Measurements from ENCODE around the gene GTF2H1.

GTF2H1 gene

DNA sequence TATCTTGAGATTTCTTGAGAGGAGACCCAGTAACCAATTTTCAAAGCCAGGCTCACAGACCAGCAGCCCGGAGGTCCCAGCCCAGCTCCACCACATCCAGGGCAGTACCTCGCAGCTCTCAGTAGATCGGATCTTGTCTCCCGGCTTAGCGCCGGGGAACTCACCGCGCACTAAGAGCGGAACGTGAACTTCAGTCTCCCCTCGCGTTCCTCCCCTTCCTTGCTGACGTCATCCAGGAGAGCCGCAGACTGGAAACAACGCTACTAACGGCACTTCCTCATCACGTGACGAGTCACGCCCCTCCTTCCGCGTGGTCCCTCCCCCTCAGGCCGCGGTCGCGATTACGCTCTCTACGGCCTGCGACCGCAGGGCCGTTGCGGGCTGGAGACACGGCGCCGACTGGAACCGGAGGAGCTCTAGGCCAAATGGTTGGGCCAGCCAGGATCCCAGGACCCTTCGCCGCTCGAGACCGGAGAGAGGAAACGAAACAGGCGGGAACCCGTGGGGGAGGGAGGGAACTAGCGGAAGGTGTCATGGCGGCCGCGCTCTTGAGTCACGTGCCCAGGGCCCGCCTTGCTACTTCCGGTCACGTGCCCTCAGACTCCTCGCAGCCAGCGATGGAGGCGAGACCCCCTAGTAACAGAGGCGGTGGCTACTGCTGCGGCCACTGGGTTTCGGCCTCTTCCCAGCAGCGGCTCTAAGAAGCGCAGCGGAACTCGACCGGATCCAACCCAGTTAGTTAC lies at the start of gene GTF2H1, which contains the start of gene HPS5:
Gene GTF2H1, plus strand, starts transcription at position 599 of the 743 bp plus-strand sequence. CDS start 10,508 bp downstream, outside the sequence.
Gene HPS5, minus strand, starts transcription at position 172 of the 743 bp plus-strand sequence. CDS start 4,282 bp downstream, outside the sequence.
- Mint-ChIP-seq H3K9me3 (no peaks in the 10 kb centered on the region), H3K4me1 (ENCODE audit: low read depth) (peaks cover 72% of the 10 kb centered on the region), H3K27me3 (no peaks in the 10 kb centered on the region), H3K36me3 (ENCODE audit: low read depth) (peaks cover 74% of the 10 kb centered on the region), H3K27ac (peak within 1 kb of the TSS; percentile 100), H3K4me3 (peak within 1 kb of the TSS; percentile 98)
- DNase-seq = peak; percentile 96

DNA sequence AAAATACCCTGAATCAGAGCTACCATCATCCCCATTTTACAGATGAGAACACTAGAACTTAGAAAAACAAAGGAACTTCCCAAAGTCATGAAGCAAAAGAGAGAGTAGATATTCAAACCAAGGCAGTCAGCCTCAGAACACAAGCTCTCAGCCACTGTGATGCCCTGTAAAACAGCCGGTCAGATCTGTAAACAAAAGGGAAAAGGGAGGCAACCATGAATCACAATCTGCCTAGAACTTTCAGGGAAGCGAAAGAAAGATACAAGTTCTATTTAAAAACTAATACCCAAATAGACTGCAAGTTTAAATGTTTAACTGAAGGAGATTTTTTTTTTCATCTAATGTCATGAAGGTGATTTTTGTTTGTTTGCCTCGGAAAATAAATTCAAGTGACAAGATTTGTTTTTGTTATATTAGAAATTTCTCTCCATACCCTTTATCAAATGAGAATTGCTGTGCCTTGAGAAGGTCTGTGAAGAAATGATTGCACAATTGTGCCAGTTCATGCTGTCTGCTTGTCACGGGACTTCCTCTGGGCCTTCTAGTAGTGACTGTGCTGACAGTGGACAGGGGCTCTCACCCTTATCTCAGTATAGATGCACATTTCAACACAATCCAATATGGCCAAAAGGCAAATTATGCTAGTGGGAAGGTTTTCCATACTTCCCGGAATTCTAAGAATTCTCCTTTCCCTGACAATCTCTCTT lies 44.6 kb upstream of the GTF2H1 start:
- no peaks in the 10 kb centered on the region for H3K9me3 Mint-ChIP-seq
- peaks cover 55% of the 10 kb centered on the region for H3K36me3 Mint-ChIP-seq (ENCODE audit: low read depth)
- DNase-seq = no peak
- no peak overlapping the region for H3K4me3 Mint-ChIP-seq
- H3K4me1 Mint-ChIP-seq (ENCODE audit: low read depth) = peaks cover 11% of the 10 kb centered on the region
- no peaks in the 10 kb centered on the region for H3K27me3 Mint-ChIP-seq
- no peak overlapping the region for H3K27ac Mint-ChIP-seq

DNA sequence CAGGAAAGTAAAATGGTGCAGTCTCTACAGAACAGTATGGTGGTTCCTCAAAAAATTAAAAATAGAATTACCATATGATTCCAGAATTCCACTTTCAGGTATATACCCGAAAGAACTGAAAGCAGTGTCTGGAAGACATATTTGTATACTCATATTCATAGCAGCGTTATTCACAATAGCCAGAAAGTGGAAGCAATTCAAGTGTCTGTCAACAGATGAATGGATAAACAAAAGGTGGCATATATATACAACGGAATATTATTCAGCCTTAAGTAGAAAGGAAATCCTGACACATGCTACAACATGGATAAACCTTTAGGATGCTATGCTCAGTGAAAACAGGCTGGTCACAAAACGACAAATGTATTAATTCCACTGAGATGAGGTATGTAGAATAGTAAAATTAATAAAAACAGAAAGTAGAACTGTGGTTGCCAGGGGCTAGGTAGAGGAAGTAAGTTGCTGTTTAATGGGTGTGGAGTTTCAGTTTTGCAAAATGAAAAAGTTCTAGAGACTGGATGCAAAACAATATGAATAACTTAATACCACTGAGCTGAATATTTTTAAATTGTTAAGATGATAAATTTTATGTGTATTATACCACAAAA lies 41.8 kb upstream of the GTF2H1 start:
- Mint-ChIP-seq H3K9me3 (no peaks in the 10 kb centered on the region), H3K27ac (peak overlapping the region; percentile 80), H3K4me3 (no peak overlapping the region), H3K27me3 (no peaks in the 10 kb centered on the region), H3K36me3 (ENCODE audit: low read depth) (peaks cover 77% of the 10 kb centered on the region), H3K4me1 (ENCODE audit: low read depth) (peaks cover 11% of the 10 kb centered on the region)
- no peak for DNase-seq

DNA sequence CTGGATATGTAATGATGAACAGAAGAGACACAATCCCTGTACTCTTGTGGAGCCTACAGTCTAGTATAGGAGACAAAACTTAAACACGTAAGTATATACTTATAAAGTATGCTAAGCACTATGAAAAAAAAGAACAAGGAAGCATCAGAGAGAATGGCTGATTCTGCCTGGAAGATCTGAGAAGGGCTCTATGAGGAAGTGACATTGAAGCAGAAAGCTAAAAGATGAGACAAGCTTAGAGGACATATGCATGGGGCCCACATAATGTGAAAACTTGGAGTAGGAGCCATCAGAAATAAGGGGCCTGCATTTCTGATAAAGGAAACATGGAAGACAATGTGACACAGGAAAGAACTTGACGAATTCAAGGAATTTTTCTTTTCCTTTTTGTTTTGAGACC lies 39.7 kb upstream of the GTF2H1 start:
- H3K27ac Mint-ChIP-seq = no peak overlapping the region
- H3K4me3 Mint-ChIP-seq = no peak overlapping the region
- H3K9me3 Mint-ChIP-seq = no peaks in the 10 kb centered on the region
- no peaks in the 10 kb centered on the region for H3K27me3 Mint-ChIP-seq
- peaks cover 11% of the 10 kb centered on the region for H3K4me1 Mint-ChIP-seq (ENCODE audit: low read depth)
- H3K36me3 Mint-ChIP-seq (ENCODE audit: low read depth) = peaks cover 88% of the 10 kb centered on the region
- DNase-seq = no peak

DNA sequence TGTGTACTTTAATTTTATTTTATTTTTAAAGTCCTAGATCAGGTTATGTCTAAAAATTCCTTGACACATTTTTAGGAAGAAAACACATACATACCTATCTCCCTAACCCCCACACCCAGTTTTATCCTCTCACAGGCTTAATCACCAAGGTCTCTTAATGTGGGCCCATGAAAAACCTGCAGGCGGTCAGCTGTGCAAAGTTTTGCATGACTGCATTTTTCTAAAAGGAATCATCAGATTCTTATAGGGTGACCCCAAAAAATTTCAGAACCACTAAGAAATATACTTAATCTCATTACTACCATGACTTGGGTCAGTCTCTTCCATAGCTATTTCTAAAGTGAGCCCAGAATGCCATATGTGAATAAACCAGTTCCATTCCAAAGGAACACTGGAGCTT lies 36.5 kb upstream of the GTF2H1 start:
- Mint-ChIP-seq H3K27ac (no peak overlapping the region), H3K4me3 (no peak overlapping the region), H3K36me3 (ENCODE audit: low read depth) (peaks cover 88% of the 10 kb centered on the region), H3K4me1 (ENCODE audit: low read depth) (peaks cover 3% of the 10 kb centered on the region), H3K9me3 (no peaks in the 10 kb centered on the region), H3K27me3 (no peaks in the 10 kb centered on the region)
- DNase-seq = no peak

DNA sequence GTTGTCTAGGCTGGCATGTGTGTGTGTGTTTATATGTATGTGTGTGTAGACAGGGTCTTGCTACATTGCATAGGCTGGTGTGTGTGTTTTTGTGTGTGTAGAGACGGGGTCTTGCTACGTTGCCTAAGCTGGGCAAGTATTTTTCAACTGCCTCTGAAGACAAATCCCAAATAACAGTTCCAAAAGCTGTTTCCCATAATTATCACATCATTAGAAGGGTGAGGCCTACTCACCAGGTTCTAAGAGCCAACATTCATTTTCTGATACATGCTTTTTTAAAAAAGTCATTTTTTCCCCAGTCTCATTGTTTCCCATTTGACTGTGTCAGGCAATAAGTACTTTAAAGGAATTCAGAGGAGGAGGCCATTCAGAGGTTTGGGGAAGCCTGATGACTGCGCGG lies 33.5 kb upstream of the GTF2H1 start:
- Mint-ChIP-seq H3K27me3 (no peaks in the 10 kb centered on the region), H3K9me3 (no peaks in the 10 kb centered on the region), H3K4me1 (ENCODE audit: low read depth) (peaks cover 1% of the 10 kb centered on the region), H3K4me3 (no peak overlapping the region), H3K36me3 (ENCODE audit: low read depth) (peaks cover 88% of the 10 kb centered on the region), H3K27ac (peak overlapping the region; percentile 7)
- no peak for DNase-seq

DNA sequence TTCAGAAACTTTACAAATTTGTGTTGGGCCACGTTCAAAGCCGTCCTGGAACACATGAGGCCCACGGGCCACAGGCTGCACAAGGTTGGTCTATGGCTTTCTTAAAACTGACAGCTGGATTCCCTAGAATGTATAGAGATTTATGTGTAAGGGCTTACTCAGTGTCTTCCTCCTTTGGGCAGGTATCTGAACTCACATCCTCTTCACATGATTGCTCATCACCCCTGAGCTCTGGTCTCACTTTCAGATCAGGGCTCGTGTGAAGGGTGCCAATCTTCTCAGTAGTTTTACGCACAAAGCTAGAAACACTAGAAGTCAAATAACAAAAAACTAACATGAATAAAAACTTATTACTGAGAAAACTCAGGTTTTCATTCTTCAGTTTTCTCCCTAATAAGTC lies 27.5 kb upstream of the GTF2H1 start:
- Mint-ChIP-seq H3K4me3 (no peak overlapping the region), H3K4me1 (ENCODE audit: low read depth) (peaks cover 14% of the 10 kb centered on the region), H3K36me3 (ENCODE audit: low read depth) (peaks cover 90% of the 10 kb centered on the region), H3K9me3 (no peaks in the 10 kb centered on the region), H3K27ac (peak overlapping the region; percentile 56), H3K27me3 (no peaks in the 10 kb centered on the region)
- DNase-seq = no peak

DNA sequence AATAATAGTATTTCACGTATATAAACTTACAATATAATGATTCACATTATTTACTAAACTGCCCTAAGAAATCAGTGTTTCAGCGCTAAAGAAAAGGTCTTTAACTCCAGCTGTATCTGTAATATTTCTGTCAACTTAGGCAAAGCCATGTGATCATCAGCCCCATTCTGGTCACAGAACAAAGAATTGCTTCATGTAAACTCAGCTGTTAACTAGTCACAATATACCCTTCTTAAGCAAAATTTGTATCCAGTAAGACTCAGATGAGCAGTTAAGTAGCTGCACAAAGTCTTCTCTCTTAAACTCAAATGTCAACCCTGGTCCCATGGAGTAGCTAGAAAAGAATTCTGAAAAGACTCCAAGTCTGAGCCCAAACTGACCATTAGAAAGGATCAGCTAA lies 27.1 kb upstream of the GTF2H1 start:
- Mint-ChIP-seq H3K4me3 (no peak overlapping the region), H3K27ac (no peak overlapping the region), H3K9me3 (no peaks in the 10 kb centered on the region), H3K36me3 (ENCODE audit: low read depth) (peaks cover 90% of the 10 kb centered on the region), H3K4me1 (ENCODE audit: low read depth) (peaks cover 14% of the 10 kb centered on the region), H3K27me3 (no peaks in the 10 kb centered on the region)
- no peak for DNase-seq

DNA sequence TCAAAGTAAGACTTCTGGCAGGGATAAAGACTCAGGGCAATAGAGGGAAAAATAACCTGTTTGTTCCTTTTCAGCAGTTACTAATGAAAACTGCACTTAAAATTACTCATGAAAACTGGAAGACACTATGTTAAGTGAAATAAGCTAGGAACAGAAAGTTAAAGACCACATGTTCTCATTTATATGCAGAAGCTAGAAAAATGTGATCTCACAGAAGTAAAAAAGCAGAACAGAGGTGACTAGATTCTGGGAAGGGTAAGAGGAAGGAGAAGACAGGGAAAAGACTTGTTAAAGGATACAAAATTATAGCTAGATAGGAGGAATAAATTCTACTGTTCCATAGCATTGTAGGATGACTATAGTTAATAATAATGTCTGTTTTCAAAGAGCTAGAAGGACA lies 22.6 kb upstream of the GTF2H1 start:
- DNase-seq = no peak
- Mint-ChIP-seq H3K4me1 (ENCODE audit: low read depth) (peaks cover 9% of the 10 kb centered on the region), H3K27ac (peak overlapping the region; percentile 51), H3K9me3 (no peaks in the 10 kb centered on the region), H3K27me3 (no peaks in the 10 kb centered on the region), H3K36me3 (ENCODE audit: low read depth) (peaks cover 87% of the 10 kb centered on the region), H3K4me3 (no peak overlapping the region)

DNA sequence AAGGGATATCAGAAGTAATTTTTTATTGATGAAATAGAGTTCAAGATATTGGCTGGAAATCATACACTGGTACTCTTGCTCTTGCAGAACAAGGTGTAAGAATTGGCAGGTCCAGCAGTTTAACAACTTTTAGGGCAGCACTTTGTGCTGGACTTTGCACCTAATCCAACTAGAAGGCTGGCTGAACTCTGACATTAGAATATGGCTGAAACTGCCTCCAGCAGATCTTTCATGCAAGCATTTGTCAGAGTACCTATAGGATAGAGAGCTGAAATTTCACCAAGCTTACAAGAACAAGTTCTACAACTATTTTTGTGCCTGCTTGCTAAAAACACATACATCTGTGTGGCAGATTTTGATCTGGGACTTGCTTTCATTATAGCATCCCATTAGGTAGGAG lies 17.6 kb upstream of the GTF2H1 start:
- H3K4me3 Mint-ChIP-seq = no peak overlapping the region
- no peaks in the 10 kb centered on the region for H3K9me3 Mint-ChIP-seq
- no peak for DNase-seq
- H3K36me3 Mint-ChIP-seq (ENCODE audit: low read depth) = peaks cover 89% of the 10 kb centered on the region
- no peaks in the 10 kb centered on the region for H3K4me1 Mint-ChIP-seq (ENCODE audit: low read depth)
- no peaks in the 10 kb centered on the region for H3K27me3 Mint-ChIP-seq
- no peak overlapping the region for H3K27ac Mint-ChIP-seq

DNA sequence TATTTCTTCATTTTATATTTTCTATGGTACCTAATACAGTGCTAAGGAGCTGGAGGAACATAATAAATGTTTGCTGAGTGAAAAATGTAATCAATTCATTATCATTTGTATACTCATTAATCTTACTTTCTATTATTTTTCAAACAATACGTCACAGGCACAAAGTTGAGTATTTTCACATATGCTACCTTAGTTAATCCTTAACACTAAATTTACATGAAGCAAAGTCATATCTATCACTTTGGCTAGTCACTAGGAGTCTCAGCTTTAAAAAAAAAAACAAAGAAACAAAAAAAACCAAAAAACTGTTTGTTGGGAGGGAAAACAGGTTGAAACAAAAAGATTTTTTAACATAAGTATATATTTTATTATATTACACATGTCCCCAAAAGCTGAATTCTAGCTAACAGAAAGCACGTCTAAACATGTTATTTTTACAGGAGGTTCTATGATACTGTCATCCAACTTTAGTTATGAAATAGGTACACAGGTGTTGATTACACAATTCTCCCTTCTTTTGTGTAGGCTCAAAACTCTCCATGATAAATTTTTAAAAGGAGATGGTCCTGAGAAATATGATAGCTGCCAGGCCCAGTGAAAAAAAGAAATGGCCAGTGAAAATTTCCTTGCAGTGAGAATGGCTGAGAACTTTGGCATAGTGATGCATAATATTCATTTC lies 14.8 kb upstream of the GTF2H1 start:
- no peak for DNase-seq
- no peak overlapping the region for H3K4me3 Mint-ChIP-seq
- H3K36me3 Mint-ChIP-seq (ENCODE audit: low read depth) = peaks cover 89% of the 10 kb centered on the region
- H3K27ac Mint-ChIP-seq = no peak overlapping the region
- H3K4me1 Mint-ChIP-seq (ENCODE audit: low read depth) = peaks cover 3% of the 10 kb centered on the region
- H3K27me3 Mint-ChIP-seq = no peaks in the 10 kb centered on the region
- no peaks in the 10 kb centered on the region for H3K9me3 Mint-ChIP-seq

DNA sequence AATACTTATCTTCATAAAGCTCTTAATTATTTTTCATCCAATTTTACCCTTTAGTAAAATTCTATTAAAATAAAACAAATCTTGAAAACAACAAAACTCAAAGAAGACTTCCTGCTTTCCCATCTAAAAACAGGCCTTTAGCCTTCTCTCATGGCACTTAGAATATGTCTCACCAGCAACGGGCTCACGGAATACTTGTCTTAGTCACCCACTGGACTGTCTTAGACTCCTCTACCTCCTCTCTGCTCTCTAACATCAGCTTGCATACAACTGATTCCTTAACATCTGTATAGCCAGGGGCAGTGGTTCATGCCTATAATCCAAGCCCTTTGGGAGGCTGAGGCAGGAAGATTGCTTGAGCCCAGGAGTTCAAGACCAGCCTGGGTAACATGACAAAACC lies 14.1 kb upstream of the GTF2H1 start:
- no peaks in the 10 kb centered on the region for H3K9me3 Mint-ChIP-seq
- no peak overlapping the region for H3K4me3 Mint-ChIP-seq
- H3K27me3 Mint-ChIP-seq = no peaks in the 10 kb centered on the region
- peaks cover 89% of the 10 kb centered on the region for H3K36me3 Mint-ChIP-seq (ENCODE audit: low read depth)
- H3K4me1 Mint-ChIP-seq (ENCODE audit: low read depth) = peaks cover 9% of the 10 kb centered on the region
- H3K27ac Mint-ChIP-seq = no peak overlapping the region
- no peak for DNase-seq

DNA sequence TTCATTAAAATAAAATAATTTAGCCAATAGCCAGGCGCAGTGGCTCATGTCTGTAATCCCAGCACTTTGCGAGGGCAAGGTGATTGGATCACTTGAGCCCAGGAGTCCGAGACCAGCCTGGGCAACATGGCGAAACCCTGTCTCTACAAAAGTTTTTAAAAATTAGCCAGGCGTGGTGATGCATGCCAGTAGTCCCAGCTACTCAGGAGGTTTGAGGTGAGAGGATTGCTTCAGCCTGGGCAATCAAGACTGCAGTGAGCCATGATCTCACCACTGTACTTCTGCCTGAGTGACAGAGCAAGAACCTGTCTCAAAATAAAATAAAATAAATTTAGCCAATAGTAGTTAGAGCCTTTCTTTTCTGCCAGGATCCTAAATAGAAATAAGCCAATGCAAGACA lies 12.7 kb upstream of the GTF2H1 start:
- peaks cover 83% of the 10 kb centered on the region for H3K36me3 Mint-ChIP-seq (ENCODE audit: low read depth)
- no peak overlapping the region for H3K27ac Mint-ChIP-seq
- no peaks in the 10 kb centered on the region for H3K9me3 Mint-ChIP-seq
- H3K4me1 Mint-ChIP-seq (ENCODE audit: low read depth) = peaks cover 10% of the 10 kb centered on the region
- DNase-seq = no peak
- no peaks in the 10 kb centered on the region for H3K27me3 Mint-ChIP-seq
- no peak overlapping the region for H3K4me3 Mint-ChIP-seq

DNA sequence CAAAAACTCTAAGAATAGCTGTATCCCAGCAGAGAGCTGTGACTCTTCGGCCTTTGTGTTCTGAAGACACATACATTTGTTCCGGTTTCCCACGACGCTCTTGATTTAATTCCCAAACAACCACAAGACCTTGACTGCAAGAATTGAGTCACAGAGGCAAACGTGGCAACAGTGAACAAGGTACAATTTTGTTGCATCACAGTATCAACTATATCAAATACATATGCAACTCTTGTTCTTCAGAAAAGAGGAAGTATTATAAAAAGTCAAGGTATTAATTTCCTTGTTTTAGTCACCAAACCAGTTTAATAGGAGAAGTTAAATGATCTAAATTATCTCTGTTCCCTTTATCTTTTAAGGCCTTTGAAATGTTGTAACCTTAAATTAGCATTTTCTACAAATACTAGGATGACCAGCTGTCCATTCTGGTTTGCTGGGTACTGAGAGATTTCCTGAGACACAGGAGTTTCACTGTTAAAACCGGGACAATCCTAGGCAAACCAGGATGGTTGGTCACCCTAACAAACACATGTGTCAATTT lies 11.5 kb upstream of the GTF2H1 start:
- no peaks in the 10 kb centered on the region for H3K9me3 Mint-ChIP-seq
- H3K27ac Mint-ChIP-seq = peak overlapping the region; percentile 35
- H3K4me3 Mint-ChIP-seq = no peak overlapping the region
- H3K4me1 Mint-ChIP-seq (ENCODE audit: low read depth) = peaks cover 15% of the 10 kb centered on the region
- DNase-seq = no peak
- no peaks in the 10 kb centered on the region for H3K27me3 Mint-ChIP-seq
- H3K36me3 Mint-ChIP-seq (ENCODE audit: low read depth) = peaks cover 81% of the 10 kb centered on the region

All from activated T-cell treated with anti-CD3 and anti-CD28 coated beads, Interleukin-2, amount 50 U/mL, for 24 hours (primary cell).